Thoracic aorta (tissue), 2 donors: ENCODE measurements around the gene AHNAK. TPM values are rescaled to one million over a fixed set of nuclear protein-coding genes. Genes with fewer than 3 reads are reported as not detected.

Experiments
- ATAC-seq: fragments of 150-250 bp; one replicate; pipeline ENCODE4 v1.8.0; 2017; ENCODE audit warnings: low read depth; ENCODE audit not compliant: insufficient number of reproducible peaks, low FRiP score
- DNase-seq: peaks from one replicate; pipeline ENCODE4 v3.0.0-alpha.2; 2020; ENCODE audit warnings: low spot score
- H3K27ac ChIP-seq, 2 donors: fragments of 200-600 bp; sonication (generic); 1 replicate in 1 of 2; 2 replicates in 1 of 2; pipeline ENCODE4 v1.5.1; 2016; ENCODE audit warnings: mild to moderate bottlenecking in 2 of 2, moderate library complexity in 2 of 2
- H3K27me3 ChIP-seq: fragments of 200-600 bp; sonication (generic); replicated peaks from 2 replicates; pipeline ENCODE4 v1.6.0; 2016; ENCODE audit warnings: mild to moderate bottlenecking; ENCODE audit not compliant: insufficient read depth
- H3K36me3 ChIP-seq: fragments of 200-600 bp; sonication (generic); one replicate; pipeline ENCODE4 v1.5.1; 2016
- H3K4me1 ChIP-seq, 2 donors: fragments of 200-600 bp; sonication (generic); 1 replicate in 1 of 2; 2 replicates in 1 of 2; pipeline versions ENCODE4 v1.5.1 to v1.6.0; 2016; ENCODE audit warnings: low read depth in 2 of 2, mild to moderate bottlenecking in 1 of 2; ENCODE audit not compliant: control insufficient read depth in 1 of 2
- H3K4me3 ChIP-seq: fragments of 200-600 bp; sonication (generic); 2 replicates; pipeline ENCODE4 v1.5.1; 2016; ENCODE audit warnings: mild to moderate bottlenecking
- H3K9me3 ChIP-seq: fragments of 200-600 bp; sonication (generic); 2 replicates; pipeline ENCODE4 v1.5.1; 2016
- CTCF ChIP-seq: fragments of 200-600 bp; sonication (generic); IDR thresholded peaks from one replicate; pipeline ENCODE4 v1.5.1; 2019; ENCODE audit warnings: antibody characterized with exemption
- total RNA-seq, 2 donors: library from RNA; depleted of rRNA; stranded (reverse); fragments of >200 nt; gene quantifications; one replicate each; pipeline versions ENCODE4 v1.1.0 to v1.2.3, GENCODE V29; 2016

AHNAK gene
- total RNA-seq, 2 donors from 2014 or later = 1,009 to 1,046 TPM

DNA sequence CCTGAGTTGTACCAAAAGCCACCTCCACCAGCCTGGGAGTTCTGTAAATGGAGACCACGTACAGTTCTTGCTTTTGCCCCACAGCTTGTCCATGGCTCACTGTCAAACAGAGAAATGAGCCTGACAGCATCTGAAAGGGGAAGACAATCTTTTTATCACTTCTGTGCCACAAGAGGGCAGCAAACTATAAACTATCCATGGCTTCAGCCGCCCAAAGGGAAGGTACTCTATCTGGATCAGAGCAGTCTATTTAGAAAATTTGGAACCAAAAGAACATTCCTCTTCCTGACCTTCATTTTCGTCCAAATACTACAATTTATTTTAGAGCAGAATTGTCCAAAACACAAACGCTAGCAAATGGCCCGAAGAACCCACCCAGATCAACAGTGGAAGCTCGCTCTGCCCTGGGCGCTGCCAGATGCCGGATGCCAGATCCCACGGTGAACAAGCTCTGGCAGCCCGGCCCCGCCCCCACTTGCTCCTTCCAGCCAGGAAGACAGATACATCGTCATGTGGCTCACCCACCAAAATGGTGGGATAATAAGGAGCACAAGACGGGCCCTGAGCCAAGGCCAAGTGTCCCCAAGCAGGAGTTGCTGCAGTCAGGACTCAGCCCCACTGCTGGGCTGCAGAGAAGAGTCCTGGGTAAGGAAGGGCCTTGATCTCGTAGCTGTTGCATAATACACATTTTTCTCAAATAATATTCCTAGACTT is 151.6 kb downstream of the AHNAK start:
- H3K4me3 ChIP-seq = peak overlapping the region; percentile 71
- peak overlapping the region; percentile 48 to 63 for H3K27ac ChIP-seq
- peak; percentile 70 for TF ChIP-seq CTCF
- ATAC-seq (peak; percentile 87), DNase-seq (peak; percentile 31)
- no peaks in the 10 kb centered on the region for H3K27me3 ChIP-seq
- H3K9me3 ChIP-seq = no peaks in the 10 kb centered on the region
- no peaks in the 10 kb centered on the region for H3K36me3 ChIP-seq
- peaks cover 26 to 41% of the 10 kb centered on the region in 2 donors for H3K4me1 ChIP-seq

GRCh38 chr11:62393735-62394134 is 152.9 kb downstream of the AHNAK start:
- no peak for TF ChIP-seq CTCF
- ATAC-seq (no peak), DNase-seq (no peak)
- H3K4me3 ChIP-seq = no peak overlapping the region
- H3K9me3 ChIP-seq = no peaks in the 10 kb centered on the region
- H3K4me1 ChIP-seq = peaks cover 15 to 29% of the 10 kb centered on the region in 2 donors
- no peaks in the 10 kb centered on the region for H3K27me3 ChIP-seq
- no peaks in the 10 kb centered on the region for H3K36me3 ChIP-seq
- H3K27ac ChIP-seq = no peak overlapping the region

GRCh38 chr11:62393061-62393611 is 153.5 kb downstream of the AHNAK start:
- no peak overlapping the region for H3K27ac ChIP-seq
- TF ChIP-seq CTCF = no peak
- no peaks in the 10 kb centered on the region for H3K9me3 ChIP-seq
- H3K4me3 ChIP-seq = no peak overlapping the region
- no peak for DNase-seq
- H3K36me3 ChIP-seq = no peaks in the 10 kb centered on the region
- ATAC-seq = no peak
- no peaks in the 10 kb centered on the region for H3K27me3 ChIP-seq
- H3K4me1 ChIP-seq = peaks cover 9 to 23% of the 10 kb centered on the region in 2 donors

- no peak overlapping the region for H3K27ac ChIP-seq
- DNase-seq (no peak), ATAC-seq (no peak)
- no peak for TF ChIP-seq CTCF
- no peaks in the 10 kb centered on the region for H3K9me3 ChIP-seq
- peaks cover 5 to 16% of the 10 kb centered on the region in 2 donors for H3K4me1 ChIP-seq
- H3K4me3 ChIP-seq = no peak overlapping the region
- no peaks in the 10 kb centered on the region for H3K36me3 ChIP-seq
- H3K27me3 ChIP-seq = no peaks in the 10 kb centered on the region
These were observed 154.1 kb downstream of the AHNAK start for GRCh38 chr11:62392506-62392905.

- ATAC-seq (no peak), DNase-seq (no peak)
- Histone ChIP-seq H3K4me1 (peaks cover 5 to 11% of the 10 kb centered on the region in 2 donors), H3K27ac (no peak overlapping the region), H3K36me3 (no peaks in the 10 kb centered on the region), H3K27me3 (no peaks in the 10 kb centered on the region), H3K4me3 (no peak overlapping the region), H3K9me3 (no peaks in the 10 kb centered on the region)
- no peak for TF ChIP-seq CTCF
These were observed 154.8 kb downstream of the AHNAK start for GRCh38 chr11:62391642-62392425.
